SIG-M5 treated with dmso at 0.1 percent for 504 hours (cell line): ENCODE results near the gene KDM4F.

ENCODE experiments used
- DNase-seq: peaks from one replicate; lab custom pipeline; 2025; ENCODE audit not compliant: unreplicated experiment; lab: John Stamatoyannopoulos, UW

The KDM4F gene

DNA sequence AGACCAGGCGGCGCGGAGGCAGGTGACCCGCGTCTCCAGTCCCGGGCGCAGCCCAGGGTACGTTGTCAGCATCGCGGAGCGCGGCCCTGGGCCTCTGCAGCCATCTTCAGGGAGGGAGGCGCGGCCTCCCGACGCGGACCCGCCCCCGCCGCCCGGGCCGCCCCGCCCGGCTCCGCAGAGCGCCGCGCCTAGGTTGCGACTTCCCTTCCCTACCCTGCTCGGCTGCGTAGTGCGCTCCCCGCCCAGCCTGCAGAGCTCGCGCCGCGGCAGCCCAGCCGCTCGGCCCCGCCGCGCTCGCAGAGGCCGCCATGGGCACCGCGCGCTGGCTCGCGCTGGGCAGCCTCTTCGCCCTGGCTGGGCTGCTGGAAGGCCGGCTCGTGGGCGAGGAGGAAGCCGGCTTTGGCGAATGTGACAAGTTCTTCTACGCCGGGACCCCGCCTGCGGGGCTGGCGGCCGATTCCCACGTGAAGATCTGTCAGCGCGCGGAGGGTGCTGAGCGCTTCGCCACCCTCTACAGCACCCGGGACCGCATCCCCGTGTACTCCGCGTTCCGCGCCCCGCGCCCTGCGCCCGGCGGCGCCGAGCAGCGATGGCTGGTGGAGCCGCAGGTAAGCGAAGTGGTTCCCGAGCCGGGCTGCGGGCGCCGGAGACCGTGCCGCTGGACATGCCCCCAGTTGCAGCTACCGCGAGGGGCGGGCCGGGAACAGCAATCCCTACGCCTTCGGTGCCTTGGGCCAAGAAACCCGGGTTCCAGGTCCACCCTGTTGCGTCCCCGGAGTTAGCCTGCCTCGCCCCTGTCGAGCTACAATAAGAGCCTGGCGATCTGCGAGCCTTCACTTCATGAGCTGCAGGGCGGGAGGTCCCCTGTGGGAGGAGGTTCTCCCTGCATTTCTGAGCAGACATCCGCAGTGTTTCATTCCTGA lies 40.7 kb downstream of the KDM4F start, which contains the start of gene ENDOD1:
Gene ENDOD1 (plus strand): TSS at position 227 of the 923 bp plus-strand sequence. CDS start 82 bp downstream, at position 309.
- DNase-seq: peak; percentile 75

DNA sequence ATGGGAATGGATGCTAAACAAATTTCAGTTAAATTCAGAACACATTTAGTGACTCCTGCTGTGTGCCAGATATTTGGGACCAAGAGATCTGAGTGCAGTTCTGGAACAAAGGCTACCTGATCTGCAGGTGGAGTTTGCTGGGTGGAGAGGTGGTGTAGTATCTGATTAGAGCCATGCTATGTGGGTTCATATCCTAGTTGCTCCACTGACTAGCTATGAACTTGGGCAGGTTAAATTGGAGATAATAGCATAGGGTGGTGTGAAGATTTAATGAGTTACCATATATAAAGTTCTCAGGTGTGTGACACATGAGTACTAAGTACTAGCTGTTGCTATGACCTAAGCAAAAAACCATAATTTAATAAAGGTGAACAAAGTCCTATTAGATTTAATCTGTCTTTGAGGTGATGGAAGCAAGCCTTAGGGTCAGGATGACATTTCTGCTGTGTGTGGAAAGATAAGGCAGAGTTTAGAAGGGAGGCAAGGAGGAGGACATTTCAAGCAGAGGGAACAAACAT lies 42.5 kb downstream of the KDM4F start:
- no peak for DNase-seq

DNA sequence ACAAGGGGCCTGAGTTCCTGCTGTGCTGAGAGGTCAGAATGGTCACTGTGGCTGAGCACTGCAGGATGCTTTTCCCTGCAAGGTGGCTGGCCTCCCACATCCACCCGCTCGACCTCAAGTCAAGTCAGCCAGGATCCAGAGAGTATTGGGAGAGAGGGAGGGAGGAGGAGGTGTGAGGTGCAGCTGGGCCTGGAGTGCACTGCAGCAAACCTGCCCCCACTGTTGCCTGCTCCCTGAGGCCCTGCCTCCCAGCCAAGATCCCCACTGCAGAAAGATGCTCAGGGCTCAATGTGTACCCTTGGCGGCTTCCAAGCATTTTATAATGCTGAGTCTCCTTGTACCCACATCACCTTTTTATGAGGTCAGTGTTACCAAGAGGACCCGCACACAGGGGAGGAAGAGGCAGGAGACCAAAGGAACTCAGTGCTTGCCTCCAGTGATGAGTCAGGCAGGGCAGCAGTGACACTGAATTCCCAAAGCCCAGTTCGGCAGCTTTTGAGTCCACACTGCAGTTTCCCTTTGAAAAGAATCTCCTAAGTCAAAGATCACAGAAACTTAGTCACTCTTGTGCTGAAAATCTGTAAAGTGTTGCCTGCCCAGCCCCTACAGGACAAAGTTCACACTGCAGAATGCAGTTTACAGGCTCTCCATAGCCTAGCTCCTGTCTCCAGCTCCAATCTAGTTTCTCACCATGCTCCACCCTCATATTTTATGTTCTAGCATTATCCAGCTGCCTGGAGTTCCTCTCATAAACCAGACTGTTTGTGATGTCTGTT lies 43.5 kb downstream of the KDM4F start:
- peak; percentile 34 for DNase-seq

DNA sequence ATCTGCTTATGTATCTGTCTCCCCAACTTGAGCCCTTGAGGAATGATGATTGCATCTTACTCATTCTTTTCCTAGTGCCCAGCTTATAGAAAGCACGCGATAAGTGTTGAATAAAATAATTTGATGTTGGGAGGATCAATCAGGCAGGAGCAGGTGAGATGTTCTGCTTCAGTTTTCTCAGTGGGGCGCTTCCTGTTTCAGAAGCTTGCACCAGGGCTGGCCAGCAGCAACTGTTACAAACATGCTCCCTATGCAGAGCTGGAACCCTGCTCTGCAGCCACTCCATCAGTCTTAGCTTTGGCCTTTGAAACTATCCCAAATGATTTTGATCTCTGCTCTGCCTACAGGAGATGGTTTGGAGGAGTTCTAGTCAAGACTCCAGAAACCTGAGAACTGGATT lies 44.3 kb downstream of the KDM4F start:
- peak; percentile 11 for DNase-seq

DNA sequence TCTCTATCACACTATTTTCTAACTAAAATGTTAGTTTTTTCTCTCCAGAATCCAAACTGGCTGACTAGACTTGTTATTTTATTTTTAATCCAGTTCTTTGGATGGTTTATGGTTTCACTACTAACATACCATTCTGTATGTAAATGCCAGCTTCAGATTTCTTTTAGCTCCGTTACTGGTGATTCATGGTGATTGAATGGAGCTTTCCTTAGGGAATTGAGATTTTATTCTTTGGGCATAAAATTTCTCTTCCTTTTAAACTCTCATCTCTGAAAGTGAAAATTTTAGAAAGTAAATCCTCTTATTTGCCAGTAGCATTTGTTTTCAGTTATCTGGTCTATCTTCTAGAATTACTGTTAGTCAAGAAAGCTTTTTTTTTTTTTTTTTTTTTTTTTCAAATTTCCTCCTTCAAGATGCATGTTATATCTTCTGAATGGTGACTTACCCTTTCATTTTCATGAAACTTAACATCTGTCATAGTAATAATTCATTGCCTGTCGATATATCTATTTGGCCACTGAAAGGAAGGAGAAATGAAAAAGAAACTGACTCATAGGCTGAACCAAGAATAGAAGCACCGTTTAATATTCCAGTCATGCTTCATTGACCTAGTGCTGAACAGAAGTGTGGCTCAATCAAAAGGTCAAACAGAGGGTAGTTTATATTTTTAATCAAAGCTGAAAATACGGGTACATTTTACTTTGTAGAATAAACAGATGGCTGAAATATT lies 46.8 kb downstream of the KDM4F start:
- DNase-seq: peak; percentile 85

DNA sequence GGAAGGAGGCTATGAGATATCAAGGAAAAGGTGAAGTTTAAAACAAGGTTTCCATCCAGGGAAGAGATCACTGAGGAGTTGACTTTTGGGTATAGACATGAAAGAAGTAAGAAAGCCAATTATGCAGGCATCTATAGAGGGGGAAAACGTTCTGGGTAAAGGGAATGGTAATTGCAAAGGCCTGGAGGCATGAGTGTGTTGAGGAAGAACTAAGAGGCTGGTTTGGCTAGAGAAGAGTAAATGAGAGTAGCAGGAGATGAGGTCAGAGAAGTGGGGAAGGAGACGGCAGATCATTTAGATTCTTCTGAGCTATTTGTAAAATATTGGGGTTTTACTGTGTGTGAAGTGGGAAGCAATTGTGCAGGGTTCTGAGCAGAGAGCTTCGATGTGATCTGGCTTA lies 48.0 kb downstream of the KDM4F start:
- no peak for DNase-seq

DNA sequence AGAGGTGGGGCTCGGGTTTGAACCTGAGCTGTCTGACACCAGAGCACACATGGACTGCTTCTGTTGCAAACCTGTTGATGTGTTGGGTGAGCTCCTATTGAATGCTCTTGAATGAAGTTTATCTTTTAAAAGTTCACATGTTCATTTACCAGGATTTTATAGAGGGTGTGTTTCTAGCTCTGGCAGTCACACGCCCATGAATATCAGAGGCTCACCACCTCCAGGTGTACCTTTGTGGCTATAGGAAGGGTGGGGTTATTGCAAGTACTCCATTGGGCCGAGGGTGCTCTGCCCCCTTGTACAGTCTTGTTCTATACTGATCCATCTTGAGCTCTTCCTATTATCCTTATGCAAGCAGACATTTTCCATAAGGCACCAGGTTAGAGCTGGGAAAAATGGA lies 49.6 kb downstream of the KDM4F start:
- DNase-seq: no peak

DNA sequence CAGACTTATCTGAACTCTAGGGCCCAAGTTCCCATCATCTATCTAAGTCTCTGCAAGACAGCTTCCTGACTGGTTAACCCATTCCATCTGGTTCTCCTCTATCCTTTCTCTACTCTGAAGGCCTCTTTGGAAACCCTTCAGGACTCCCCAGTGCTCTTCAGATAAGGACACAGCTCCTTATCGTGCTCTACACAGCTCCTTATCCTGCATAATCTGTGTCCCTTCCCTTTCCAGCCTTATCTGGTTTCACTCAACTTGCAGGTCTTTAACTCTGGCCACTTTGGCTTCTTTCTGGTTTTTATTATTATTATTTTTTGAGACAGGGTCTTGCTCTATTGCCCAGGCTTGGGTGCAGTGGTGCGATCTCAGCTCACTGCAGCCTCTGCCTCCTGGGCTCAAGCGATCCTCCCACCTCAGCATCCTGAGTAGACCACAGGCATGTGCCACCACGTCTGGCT lies 51.0 kb downstream of the KDM4F start:
- DNase-seq: no peak
